ENCODE data around the gene MAB21L4.

The MAB21L4 gene

DNA sequence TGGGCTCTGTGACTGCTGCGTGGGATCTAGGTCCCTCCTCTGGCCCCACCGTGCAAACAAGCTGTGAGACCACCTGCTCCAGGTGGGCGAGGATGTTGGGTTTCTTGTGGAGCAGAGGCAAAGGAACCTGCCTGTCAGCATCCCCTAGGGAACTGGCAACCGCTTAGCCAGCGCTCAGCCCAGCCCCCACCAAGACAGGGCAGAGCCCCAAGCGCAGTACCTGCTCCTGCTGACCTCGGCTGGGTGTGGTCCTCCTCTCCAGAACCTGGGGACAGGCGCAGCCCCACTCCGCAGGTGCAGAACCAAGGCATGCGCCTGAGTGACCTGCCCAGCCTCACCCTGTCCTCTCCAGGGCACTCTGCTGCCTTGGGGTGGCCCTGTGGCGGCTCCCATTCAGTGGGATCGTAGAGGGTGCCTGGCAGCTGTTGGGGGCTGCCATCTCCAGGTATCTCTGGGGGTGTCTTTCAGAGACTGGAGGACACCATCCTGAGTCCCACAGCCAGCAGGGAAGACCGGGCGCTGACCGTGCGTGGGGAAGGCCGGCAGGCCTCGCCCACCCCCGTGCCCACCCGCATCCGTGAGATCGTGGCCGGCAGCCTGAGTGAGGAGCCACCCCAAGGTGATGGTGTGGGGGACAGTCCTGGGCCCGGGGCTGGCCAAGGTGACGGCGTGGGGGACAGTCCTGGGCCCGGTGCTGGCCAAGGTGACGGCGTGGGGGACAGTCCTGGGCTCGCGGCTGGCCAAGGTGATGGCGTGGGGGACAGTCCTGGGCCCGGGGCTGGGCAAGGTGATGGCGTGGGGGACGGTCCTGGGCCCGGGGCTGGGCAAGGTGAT, 22.5 kb upstream of the MAB21L4 start:
- Mint-ChIP-seq H3K4me3 (no peak overlapping the region), H3K27ac (no peak overlapping the region), H3K27me3 (no peaks in the 10 kb centered on the region), H3K9me3 (ENCODE audit: low read depth) (no peaks in the 10 kb centered on the region), H3K36me3 (no peaks in the 10 kb centered on the region), H3K4me1 (ENCODE audit: low read depth) (peaks cover 2% of the 10 kb centered on the region)

DNA sequence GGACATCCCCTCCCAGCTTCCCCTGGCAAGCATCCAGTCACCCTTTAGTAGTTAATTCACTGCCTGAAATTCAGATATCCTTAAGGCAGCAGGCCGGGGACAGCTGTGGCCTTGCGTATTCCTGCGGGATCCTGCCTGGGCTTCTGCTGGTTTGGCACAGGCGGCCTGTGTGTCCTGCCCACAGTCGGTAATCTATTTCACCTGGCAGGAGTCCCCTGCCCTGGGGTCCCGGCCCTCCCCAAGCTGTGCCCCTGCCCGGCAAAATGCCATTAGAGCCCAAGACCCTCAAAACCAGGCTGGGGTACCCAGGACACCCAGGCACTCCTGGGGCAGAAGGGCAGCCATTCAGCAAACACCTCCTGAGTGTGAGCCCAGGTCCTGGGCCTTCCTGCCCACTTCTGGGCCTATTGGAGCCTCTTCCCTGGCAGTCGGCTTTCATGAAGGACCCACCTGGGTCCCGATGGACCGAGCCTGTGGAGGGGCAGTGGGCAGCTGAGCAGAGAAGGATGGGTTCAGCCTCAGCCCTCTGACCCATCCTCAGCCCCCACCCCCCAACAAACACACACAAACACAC, 21.8 kb upstream of the MAB21L4 start:
- no peaks in the 10 kb centered on the region for H3K9me3 Mint-ChIP-seq (ENCODE audit: low read depth)
- no peaks in the 10 kb centered on the region for H3K27me3 Mint-ChIP-seq
- no peak overlapping the region for H3K4me3 Mint-ChIP-seq

GRCh38 chr2:240917009-240917683, 21.2 kb upstream of the MAB21L4 start:
- Mint-ChIP-seq H3K4me3 (no peak overlapping the region), H3K4me1 (ENCODE audit: low read depth) (peaks cover 2% of the 10 kb centered on the region), H3K27ac (no peak overlapping the region), H3K36me3 (peaks cover 2% of the 10 kb centered on the region), H3K9me3 (ENCODE audit: low read depth) (no peaks in the 10 kb centered on the region), H3K27me3 (peaks cover 2% of the 10 kb centered on the region)

More for the DNA sequence above, 21.8 kb upstream of the MAB21L4 start:
- H3K36me3 Mint-ChIP-seq = no peaks in the 10 kb centered on the region
- no peak overlapping the region for H3K27ac Mint-ChIP-seq
- H3K4me1 Mint-ChIP-seq (ENCODE audit: low read depth) = peaks cover 2% of the 10 kb centered on the region

DNA sequence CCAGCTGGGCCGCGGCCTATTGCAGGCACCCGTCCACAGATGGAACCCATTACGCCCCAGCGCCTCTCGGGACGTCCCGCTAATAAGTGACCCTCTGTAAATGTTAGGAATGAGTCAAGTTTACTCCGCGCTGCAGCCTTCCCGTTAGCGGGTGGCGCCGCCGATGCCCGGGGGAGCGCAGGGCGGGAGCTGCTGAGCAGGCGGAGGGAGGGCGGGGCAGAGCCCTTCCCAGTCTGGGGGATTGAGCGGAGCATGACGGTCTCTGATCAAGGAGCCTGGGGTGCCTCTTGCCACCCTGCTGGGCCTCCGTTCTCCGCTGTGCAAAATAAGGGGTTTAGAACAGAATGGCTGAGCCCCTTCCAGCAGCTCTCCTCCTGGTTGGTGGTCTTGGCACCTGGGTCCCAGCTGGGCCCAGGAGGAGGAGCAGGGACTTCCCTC, 20.6 kb upstream of the MAB21L4 start:
- peaks cover 2% of the 10 kb centered on the region for H3K36me3 Mint-ChIP-seq
- no peaks in the 10 kb centered on the region for H3K9me3 Mint-ChIP-seq (ENCODE audit: low read depth)
- peaks cover 6% of the 10 kb centered on the region for H3K27me3 Mint-ChIP-seq
- peaks cover 2% of the 10 kb centered on the region for H3K4me1 Mint-ChIP-seq (ENCODE audit: low read depth)
- H3K27ac Mint-ChIP-seq = no peak overlapping the region
- no peak overlapping the region for H3K4me3 Mint-ChIP-seq

DNA sequence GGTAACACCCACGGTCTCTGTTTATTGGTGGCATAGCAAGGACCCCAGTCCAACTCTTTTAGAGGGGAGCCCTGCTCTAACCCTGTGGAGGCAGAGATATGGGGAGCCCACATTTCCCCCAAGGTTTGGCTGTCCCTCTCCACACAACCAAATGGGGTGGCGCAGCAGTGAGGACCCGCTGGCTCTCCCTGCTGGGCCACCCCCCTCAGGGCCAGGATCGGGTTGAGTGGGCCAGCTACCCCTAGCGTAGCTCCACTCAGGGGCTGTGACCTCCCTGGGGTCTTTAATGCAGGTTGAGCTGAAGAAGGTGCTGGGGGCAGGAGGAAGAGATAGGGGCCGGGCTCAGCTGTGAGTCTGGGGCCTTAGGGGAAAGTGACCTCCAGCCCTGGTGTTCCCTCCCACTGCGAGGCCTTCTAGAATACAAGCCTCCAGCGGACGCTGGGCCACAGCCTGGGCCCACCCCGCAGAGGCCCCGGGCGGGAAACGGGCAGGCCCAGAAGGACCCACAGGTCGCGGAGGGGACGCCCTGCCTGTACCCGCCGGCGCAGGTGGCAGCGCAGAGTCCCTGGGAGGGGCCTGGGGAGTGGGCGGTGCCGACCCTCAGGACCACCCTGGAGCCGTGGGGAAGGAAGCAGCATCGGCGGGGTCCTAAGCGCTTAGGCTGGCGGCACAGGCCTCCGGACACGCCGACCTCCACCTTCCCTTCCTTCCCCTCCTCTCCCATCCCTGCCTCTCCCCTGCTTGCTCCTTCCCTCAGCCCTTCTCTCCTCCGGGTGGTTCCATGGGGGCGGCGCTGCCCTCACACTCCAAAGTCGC, 19.8 kb upstream of the MAB21L4 start:
- Mint-ChIP-seq H3K27me3 (peaks cover 7% of the 10 kb centered on the region), H3K36me3 (peaks cover 2% of the 10 kb centered on the region), H3K9me3 (ENCODE audit: low read depth) (no peaks in the 10 kb centered on the region), H3K4me1 (ENCODE audit: low read depth) (peaks cover 2% of the 10 kb centered on the region), H3K4me3 (no peak overlapping the region), H3K27ac (no peak overlapping the region)

DNA sequence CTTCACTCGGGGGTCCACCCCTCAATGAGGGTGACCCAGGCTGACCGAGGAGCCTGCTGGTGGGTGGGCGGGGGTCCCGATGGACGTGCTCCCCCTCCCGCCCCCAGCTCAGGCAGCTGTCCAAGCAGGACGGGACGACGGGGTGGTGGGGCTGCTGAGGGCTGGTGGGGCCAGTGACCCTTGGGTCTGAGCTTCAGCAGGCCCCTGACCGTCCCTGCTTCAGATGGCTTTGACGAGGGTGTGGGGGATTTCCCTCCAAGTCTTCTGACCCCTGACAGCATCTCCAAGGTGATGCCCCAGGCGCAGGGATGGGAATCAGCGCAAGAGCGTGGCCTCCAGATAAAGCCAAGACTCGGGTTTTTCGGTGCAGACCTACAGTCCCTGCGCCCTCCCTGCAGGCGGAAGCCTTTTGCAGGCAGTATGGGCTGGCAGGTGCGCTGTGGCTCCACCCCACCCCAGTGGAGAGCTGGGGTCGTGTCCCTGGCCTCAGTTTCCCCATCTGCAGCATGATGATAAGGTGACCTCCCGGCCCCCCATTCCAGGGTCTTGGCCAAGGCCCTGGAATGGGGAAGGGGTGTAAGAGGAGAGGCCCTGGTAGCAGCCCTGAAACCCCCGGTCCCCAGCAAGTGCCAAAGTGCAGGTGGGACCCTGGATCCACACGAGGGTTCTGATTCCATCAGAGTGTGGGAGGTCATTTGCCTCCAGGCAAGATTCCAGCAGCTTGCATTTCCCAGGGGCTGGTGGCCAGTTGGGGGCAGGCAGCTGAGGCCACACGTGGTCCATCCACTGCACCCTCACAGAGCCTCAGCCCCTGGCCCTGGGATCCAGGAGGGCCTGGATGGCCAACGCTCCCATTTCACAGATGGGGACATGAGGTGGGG, 18.9 kb upstream of the MAB21L4 start:
- no peak overlapping the region for H3K27ac Mint-ChIP-seq
- H3K36me3 Mint-ChIP-seq = peaks cover 2% of the 10 kb centered on the region
- H3K4me3 Mint-ChIP-seq = no peak overlapping the region
- H3K4me1 Mint-ChIP-seq (ENCODE audit: low read depth) = peaks cover 2% of the 10 kb centered on the region
- peaks cover 7% of the 10 kb centered on the region for H3K27me3 Mint-ChIP-seq
- no peaks in the 10 kb centered on the region for H3K9me3 Mint-ChIP-seq (ENCODE audit: low read depth)

- Mint-ChIP-seq H3K9me3 (ENCODE audit: low read depth) (no peaks in the 10 kb centered on the region), H3K4me3 (no peak overlapping the region), H3K36me3 (peaks cover 2% of the 10 kb centered on the region), H3K4me1 (ENCODE audit: low read depth) (peaks cover 2% of the 10 kb centered on the region), H3K27ac (no peak overlapping the region), H3K27me3 (peaks cover 7% of the 10 kb centered on the region)
These were observed 18.1 kb upstream of the MAB21L4 start for GRCh38 chr2:240913810-240914644.

- H3K36me3 Mint-ChIP-seq = peaks cover 2% of the 10 kb centered on the region
- no peak overlapping the region for H3K4me3 Mint-ChIP-seq
- H3K4me1 Mint-ChIP-seq (ENCODE audit: low read depth) = peaks cover 2% of the 10 kb centered on the region
- H3K27me3 Mint-ChIP-seq = peaks cover 7% of the 10 kb centered on the region
- H3K9me3 Mint-ChIP-seq (ENCODE audit: low read depth) = no peaks in the 10 kb centered on the region
- no peak overlapping the region for H3K27ac Mint-ChIP-seq
These were observed 17.2 kb upstream of the MAB21L4 start for GRCh38 chr2:240912878-240913809.

- H3K27me3 Mint-ChIP-seq = peaks cover 7% of the 10 kb centered on the region
- no peak overlapping the region for H3K27ac Mint-ChIP-seq
- peaks cover 2% of the 10 kb centered on the region for H3K36me3 Mint-ChIP-seq
- H3K9me3 Mint-ChIP-seq (ENCODE audit: low read depth) = no peaks in the 10 kb centered on the region
- H3K4me3 Mint-ChIP-seq = no peak overlapping the region
- peaks cover 2% of the 10 kb centered on the region for H3K4me1 Mint-ChIP-seq (ENCODE audit: low read depth)
These were observed 15.8 kb upstream of the MAB21L4 start for GRCh38 chr2:240911641-240912265.

DNA sequence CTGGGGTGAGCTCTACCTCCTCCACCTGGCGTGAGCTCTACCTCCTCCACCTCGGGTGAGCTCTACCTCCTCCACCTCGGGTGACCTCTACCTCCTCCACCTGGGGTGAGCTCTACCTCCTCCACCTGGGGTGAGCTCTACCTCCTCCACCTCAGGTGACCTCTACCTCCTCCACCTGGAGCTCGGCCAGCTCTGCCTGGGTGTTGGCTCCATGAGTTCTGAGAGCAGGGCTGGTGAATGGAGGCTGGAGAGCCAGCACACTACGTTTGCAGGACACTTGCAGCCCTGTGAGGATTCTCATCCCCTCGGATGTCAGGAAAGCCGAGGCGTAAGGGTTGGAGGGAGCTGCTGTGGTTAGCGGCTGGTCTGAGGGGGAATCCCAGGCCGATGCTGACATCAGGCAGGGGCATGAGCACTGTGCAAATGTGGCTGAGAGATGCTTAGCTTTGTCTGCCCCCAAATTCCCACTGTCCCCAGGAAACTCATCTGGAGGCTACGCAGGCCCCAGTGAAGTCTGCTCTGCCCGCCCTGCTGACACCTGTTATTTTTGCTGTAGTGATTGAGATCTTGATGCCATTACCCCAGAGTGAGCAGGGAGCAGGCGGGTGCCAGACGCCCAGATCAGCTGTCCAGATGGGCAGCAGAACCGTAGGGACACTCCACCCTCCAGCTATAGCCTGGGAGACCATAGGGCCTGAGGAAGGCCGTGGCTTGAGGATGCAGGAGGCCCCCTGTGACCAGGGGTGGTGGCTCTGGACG, 13.4 kb upstream of the MAB21L4 start:
- no peak overlapping the region for H3K4me3 Mint-ChIP-seq
- no peaks in the 10 kb centered on the region for H3K9me3 Mint-ChIP-seq (ENCODE audit: low read depth)
- H3K27ac Mint-ChIP-seq = no peak overlapping the region
- peaks cover 7% of the 10 kb centered on the region for H3K27me3 Mint-ChIP-seq
- peaks cover 2% of the 10 kb centered on the region for H3K36me3 Mint-ChIP-seq
- no peaks in the 10 kb centered on the region for H3K4me1 Mint-ChIP-seq (ENCODE audit: low read depth)

DNA sequence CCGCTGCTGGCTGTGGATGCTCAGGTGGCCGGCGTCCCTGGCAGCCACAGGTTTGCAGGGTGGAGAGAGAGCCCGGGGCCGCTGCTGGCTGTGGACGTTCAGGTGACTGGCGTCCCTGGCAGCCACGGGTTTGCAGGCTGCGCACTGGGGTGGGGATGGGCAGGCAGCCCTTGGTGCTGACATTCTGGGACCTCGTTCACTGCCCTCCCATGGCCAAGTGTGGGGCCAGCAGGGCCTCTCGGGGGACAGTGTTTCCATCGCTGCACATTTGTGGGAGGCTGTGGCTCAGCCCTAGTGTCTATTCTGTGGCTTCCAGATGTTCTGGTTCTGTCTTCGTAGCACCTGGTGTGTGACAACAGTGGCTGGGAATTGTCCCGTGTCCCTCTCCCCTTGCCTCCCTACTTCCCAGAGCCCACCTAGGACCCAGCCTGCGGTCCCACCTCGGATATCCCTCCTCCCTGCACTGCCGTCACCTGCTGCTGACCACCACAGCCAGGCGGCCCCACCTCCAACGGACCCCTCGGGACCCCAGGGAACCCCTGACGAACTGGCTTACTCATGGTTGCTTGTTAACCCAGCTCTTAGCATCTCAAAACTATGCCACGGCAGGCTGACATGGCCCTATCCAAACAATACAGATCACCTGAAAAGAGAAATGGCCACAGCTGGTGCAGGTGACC, 11.1 kb upstream of the MAB21L4 start:
- Mint-ChIP-seq H3K27ac (no peak overlapping the region), H3K27me3 (peaks cover 4% of the 10 kb centered on the region), H3K4me3 (no peak overlapping the region), H3K36me3 (no peaks in the 10 kb centered on the region), H3K9me3 (ENCODE audit: low read depth) (no peaks in the 10 kb centered on the region), H3K4me1 (ENCODE audit: low read depth) (no peaks in the 10 kb centered on the region)
